A172 (cell line): Measurements from ENCODE around the gene TESMIN. TPM values are rescaled to one million over a fixed set of nuclear protein-coding genes. Genes with fewer than 3 reads are reported as not detected.

Experiments used
- DNase-seq: peaks from one replicate; pipeline ENCODE4 v3.0.0-alpha.2; 2015; ENCODE audit warnings: low spot score
- total RNA-seq: library from RNA; depleted of rRNA; stranded (reverse); fragments of >200 nt; shearing (Covaris generic); gene quantifications from 2 replicates; pipeline ENCODE4 v1.2.3, GENCODE V29; 2014

Gene TESMIN
- total RNA-seq, 1 experiment from 2014 or later: not detected

- no peak for DNase-seq
Observed at GRCh38 chr11:68710409-68710808, 40.9 kb downstream of the TESMIN start.

GRCh38 chr11:68709062-68709461 lies 42.3 kb downstream of the TESMIN start:
- no peak for DNase-seq

- DNase-seq: no peak
Observed at GRCh38 chr11:68707527-68707926, 43.8 kb downstream of the TESMIN start.

GRCh38 chr11:68704887-68705286 lies 46.4 kb downstream of the TESMIN start:
- no peak for DNase-seq

- DNase-seq: no peak
Observed at GRCh38 chr11:68698993-68699392, 52.3 kb downstream of the TESMIN start.

GRCh38 chr11:68695531-68695930 lies 55.8 kb downstream of the TESMIN start:
- DNase-seq: no peak

- no peak for DNase-seq
Observed at GRCh38 chr11:68694431-68695297, 56.7 kb downstream of the TESMIN start.

GRCh38 chr11:68693484-68693882 lies 57.8 kb downstream of the TESMIN start:
- no peak for DNase-seq

- DNase-seq: no peak
Observed at GRCh38 chr11:68692871-68693483, 58.3 kb downstream of the TESMIN start.

- DNase-seq: no peak
Observed at GRCh38 chr11:68692115-68692514, 59.2 kb downstream of the TESMIN start.

GRCh38 chr11:68691402-68691784 lies 59.9 kb downstream of the TESMIN start:
- no peak for DNase-seq

GRCh38 chr11:68690671-68691401 lies 60.5 kb downstream of the TESMIN start:
- no peak for DNase-seq

- DNase-seq: no peak
Observed at GRCh38 chr11:68689737-68690625, 61.3 kb downstream of the TESMIN start.

GRCh38 chr11:68688881-68689280 lies 62.4 kb downstream of the TESMIN start:
- DNase-seq: no peak

- DNase-seq: no peak
Observed at GRCh38 chr11:68687986-68688385, 63.3 kb downstream of the TESMIN start.

- DNase-seq: no peak
Observed at GRCh38 chr11:68687311-68687710, 64.0 kb downstream of the TESMIN start.

GRCh38 chr11:68686486-68686885 lies 64.8 kb downstream of the TESMIN start:
- no peak for DNase-seq

GRCh38 chr11:68685656-68686380 lies 65.5 kb downstream of the TESMIN start:
- no peak for DNase-seq

- DNase-seq: no peak
Observed at GRCh38 chr11:68684385-68685356, 66.6 kb downstream of the TESMIN start, which contains the start of gene GAL. GAL (plus strand) TSS chr11:68684544; CDS start chr11:68684924, 380 bp downstream.
